Panc1 (cell line): Measurements from ENCODE around the gene MAPK8IP2. TPM values are rescaled to one million over a fixed set of nuclear protein-coding genes. Genes with fewer than 3 reads are reported as not detected.

Experiments used
- ATAC-seq: fragments of 200-7000 bp; cut with Tn5 transposase; 2 replicates; pipeline ENCODE4 v1.9.1; 2020; ENCODE audit warnings: mild to moderate bottlenecking, moderate library complexity
- BruUV-seq: library from RNA; stranded (reverse); fragments of 400-500 nt; replicated peaks from 2 replicates; lab custom pipeline; 2021; lab: Mats Ljungman, UMichigan
- CTCF ChIA-PET: fragments of 300-600 bp; sonication (Branson Sonifier 250); formaldehyde crosslinking; loops from one replicate; lab custom pipeline; 2022; ENCODE audit warnings: antibody characterized with exemption; lab: Charles Lee
- POLR2A ChIA-PET: fragments of 300-600 bp; sonication (Branson Sonifier 250); formaldehyde crosslinking; loops from one replicate; lab custom pipeline; 2022; ENCODE audit warnings: antibody characterized with exemption; lab: Charles Lee
- DNase-seq: peaks from one replicate; pipeline ENCODE4 v3.0.0-alpha.2; 2010; ENCODE audit warnings: low read depth, low spot score
- H3K27ac ChIP-seq: 2 replicates; pipeline ENCODE4 v1.5.1; 2011; ENCODE audit warnings: mild to moderate bottlenecking, low read length, inconsistent platforms
- H3K27me3 ChIP-seq: fragments of 200-500 bp; sonication (Bioruptor generic); 2 replicates; pipeline ENCODE4 v1.6.0; 2014; ENCODE audit warnings: low read length, inconsistent platforms; ENCODE audit not compliant: control insufficient read depth, insufficient read depth
- H3K36me3 ChIP-seq: fragments of 200-500 bp; sonication (Bioruptor generic); 2 replicates; pipeline ENCODE4 v1.5.1; 2014; ENCODE audit warnings: inconsistent platforms, mild to moderate bottlenecking, low read length, moderate library complexity; ENCODE audit not compliant: control insufficient read depth, insufficient read depth
- H3K4me1 ChIP-seq: 2 replicates; pipeline ENCODE4 v1.5.1; 2011; ENCODE audit warnings: inconsistent platforms, mild to moderate bottlenecking, low read length, moderate library complexity; ENCODE audit not compliant: control insufficient read depth, insufficient read depth
- H3K4me3 ChIP-seq, 2 experiments: 2 replicates each; pipeline ENCODE4 v1.5.1; 2011 to 2012; ENCODE audit warnings: low read depth in 2 of 2, low read length in 2 of 2, mild to moderate bottlenecking in 2 of 2, inconsistent platforms in 1 of 2, moderate library complexity in 1 of 2
- H3K9me3 ChIP-seq: fragments of 200-500 bp; sonication (Bioruptor generic); 2 replicates; pipeline ENCODE4 v1.5.1; 2014; ENCODE audit warnings: low read depth, mild to moderate bottlenecking, inconsistent platforms, low read length, moderate library complexity; ENCODE audit not compliant: control insufficient read depth, insufficient read depth
- POLR2AphosphoS5 ChIP-seq: IDR thresholded peaks from 2 replicates; pipeline ENCODE4 v1.6.1; 2012; ENCODE audit warnings: mild to moderate bottlenecking, low read depth, low read length, moderate library complexity
- SIN3A ChIP-seq: IDR thresholded peaks from 2 replicates; pipeline ENCODE4 v1.6.1; 2012; ENCODE audit warnings: low read depth, mild to moderate bottlenecking, low read length, moderate library complexity, borderline replicate concordance; ENCODE audit not compliant: insufficient read depth
- TCF7L2 ChIP-seq: IDR thresholded peaks from 2 replicates; pipeline ENCODE4 v1.6.1; 2011; ENCODE audit warnings: mild to moderate bottlenecking, low read depth, low read length, inconsistent platforms
- in situ Hi-C: cut with HindIII; loops from 2 replicates; pipeline ENCODE4 v1.10.0; 2016; ENCODE audit warnings: low sequenced_read_pairs, low pct_unique_long_range_greater_than_20kb
- intact Hi-C: fragments of 100-400 bp; cut with micrococcal nuclease; formaldehyde crosslinking; loops from one replicate; pipeline ENCODE4 v1.10.0; 2022; ENCODE audit not compliant: unreplicated experiment
- total RNA-seq: library from RNA; stranded (reverse); gene quantifications from one replicate; pipeline ENCODE4 v1.2.1, GENCODE V29; 2021; ENCODE audit not compliant: unreplicated experiment
- TF ChIP-seq, protein P1 (sequence below), 2 experiments: IDR thresholded peaks; 2 replicates each; pipeline ENCODE4 v1.6.1; 2011 to 2012; ENCODE audit warnings: low read depth in 2 of 2, control low read depth in 1 of 2, low read length in 1 of 2, mild to moderate bottlenecking in 1 of 2, moderate library complexity in 1 of 2; ENCODE audit not compliant: insufficient read depth in 1 of 2
- TF ChIP-seq, protein P2 (sequence below): fragments of 450-650 bp; IDR thresholded peaks from 2 replicates; pipeline ENCODE4 v1.5.1; 2017; ENCODE audit warnings: mild to moderate bottlenecking

Gene MAPK8IP2
- total RNA-seq, 1 experiment from 2014 or later = 38.4 TPM

DNA sequence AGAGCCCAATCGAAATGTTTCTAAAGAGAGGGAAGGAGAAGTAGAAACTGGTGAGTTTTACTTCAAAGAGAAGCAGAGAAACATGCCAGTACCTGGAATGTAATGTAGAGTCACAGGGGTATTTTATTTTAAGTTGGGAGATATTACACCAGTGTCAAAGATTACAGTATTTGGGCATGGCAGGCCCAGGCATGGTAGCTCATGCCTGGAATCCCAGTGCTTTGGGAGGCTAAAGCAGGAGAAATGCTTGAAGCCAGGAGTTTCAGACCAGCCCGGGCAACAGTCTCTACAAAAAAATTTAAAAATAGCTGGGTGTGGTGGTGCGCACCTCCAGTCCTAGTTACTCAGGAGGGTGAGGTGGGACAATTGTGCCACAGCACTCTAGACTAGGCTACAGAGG lies 40.6 kb upstream of the MAPK8IP2 start:
- H3K4me3 ChIP-seq = no peak overlapping the region
- H3K9me3 ChIP-seq = no peaks in the 10 kb centered on the region
- TF ChIP-seq TCF7L2 = no peak
- no peak for TF ChIP-seq SIN3A
- CTCF ChIA-PET = no interaction called here
- ATAC-seq (no peak), DNase-seq (no peak)
- 0 out of 2 replicates have a peak, but pooled peaks cover 4% of the 10 kb centered on the region for H3K4me1 ChIP-seq
- POLR2A ChIA-PET = no interaction called here
- intact Hi-C loops = no loop called here
- in situ Hi-C loops = no loop called here
- no peak overlapping the region for H3K27ac ChIP-seq
- H3K36me3 ChIP-seq = no peaks in the 10 kb centered on the region
- no TSS peak for BruUV-seq
- no peaks in the 10 kb centered on the region for H3K27me3 ChIP-seq

DNA sequence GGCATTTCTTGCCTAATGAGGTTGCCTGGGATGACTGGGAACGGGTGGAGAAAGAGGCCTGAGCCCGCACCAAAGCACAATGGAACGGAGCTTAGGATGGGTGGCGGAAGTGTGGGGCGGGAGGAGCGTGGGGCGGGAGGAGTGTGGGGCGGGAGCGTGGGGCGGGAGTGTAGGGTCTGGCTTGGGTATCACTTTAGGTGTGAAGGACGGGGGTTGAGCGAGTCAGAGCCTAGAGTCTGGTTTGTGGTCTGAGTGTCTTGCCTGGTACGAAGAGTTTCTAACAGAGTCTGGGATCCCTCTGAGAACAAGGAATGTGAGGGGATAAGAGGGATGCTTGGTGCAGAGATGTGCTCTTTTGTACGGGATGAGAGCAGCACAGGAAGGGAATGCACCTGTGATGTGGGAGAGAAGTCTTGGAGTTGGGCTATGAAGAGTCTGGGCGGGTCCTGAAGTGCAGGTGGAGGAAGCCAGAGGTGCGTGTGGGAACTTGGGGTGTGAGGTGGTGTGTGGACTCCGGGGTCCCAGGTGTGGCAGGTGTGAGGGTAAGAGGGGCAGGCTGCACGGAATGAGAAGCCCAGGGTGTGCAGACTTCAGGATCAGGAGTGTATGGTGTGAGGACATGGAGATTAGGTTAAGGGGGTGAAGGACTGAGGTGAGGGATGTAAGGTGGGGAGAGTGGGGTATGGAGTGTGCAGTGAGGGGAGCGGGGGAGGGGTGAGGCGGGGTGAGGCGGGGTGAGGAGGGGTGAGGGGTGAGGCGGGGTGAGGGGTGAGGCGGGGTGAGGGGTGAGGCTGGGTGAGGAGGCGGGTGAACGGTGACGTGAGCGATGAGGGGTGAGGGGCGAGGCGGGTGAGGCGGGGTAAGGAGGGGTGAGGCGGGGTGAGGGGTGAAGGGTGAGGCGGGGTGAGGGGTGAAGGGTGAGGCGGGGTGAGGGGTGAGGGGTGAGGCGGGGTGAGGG lies 38.9 kb upstream of the MAPK8IP2 start:
- intact Hi-C loops = no loop called here

More for the DNA sequence above, 38.9 kb upstream of the MAPK8IP2 start:
- POLR2A ChIA-PET = interaction anchor here (0.5 kb wide), 1 partner anchor 53 kb away, joined by 5 read pairs; no protein-coding TSS in a partner anchor
- no peak for DNase-seq
- TF ChIP-seq, protein P1, sequence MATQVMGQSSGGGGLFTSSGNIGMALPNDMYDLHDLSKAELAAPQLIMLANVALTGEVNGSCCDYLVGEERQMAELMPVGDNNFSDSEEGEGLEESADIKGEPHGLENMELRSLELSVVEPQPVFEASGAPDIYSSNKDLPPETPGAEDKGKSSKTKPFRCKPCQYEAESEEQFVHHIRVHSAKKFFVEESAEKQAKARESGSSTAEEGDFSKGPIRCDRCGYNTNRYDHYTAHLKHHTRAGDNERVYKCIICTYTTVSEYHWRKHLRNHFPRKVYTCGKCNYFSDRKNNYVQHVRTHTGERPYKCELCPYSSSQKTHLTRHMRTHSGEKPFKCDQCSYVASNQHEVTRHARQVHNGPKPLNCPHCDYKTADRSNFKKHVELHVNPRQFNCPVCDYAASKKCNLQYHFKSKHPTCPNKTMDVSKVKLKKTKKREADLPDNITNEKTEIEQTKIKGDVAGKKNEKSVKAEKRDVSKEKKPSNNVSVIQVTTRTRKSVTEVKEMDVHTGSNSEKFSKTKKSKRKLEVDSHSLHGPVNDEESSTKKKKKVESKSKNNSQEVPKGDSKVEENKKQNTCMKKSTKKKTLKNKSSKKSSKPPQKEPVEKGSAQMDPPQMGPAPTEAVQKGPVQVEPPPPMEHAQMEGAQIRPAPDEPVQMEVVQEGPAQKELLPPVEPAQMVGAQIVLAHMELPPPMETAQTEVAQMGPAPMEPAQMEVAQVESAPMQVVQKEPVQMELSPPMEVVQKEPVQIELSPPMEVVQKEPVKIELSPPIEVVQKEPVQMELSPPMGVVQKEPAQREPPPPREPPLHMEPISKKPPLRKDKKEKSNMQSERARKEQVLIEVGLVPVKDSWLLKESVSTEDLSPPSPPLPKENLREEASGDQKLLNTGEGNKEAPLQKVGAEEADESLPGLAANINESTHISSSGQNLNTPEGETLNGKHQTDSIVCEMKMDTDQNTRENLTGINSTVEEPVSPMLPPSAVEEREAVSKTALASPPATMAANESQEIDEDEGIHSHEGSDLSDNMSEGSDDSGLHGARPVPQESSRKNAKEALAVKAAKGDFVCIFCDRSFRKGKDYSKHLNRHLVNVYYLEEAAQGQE (IDR thresholded peaks at IDR 0.05; ENCODE audit: insufficient read depth in 1 of 2, low read depth in 2 of 2, low read length in 1 of 2) = no peak
- TF ChIP-seq, protein P2, sequence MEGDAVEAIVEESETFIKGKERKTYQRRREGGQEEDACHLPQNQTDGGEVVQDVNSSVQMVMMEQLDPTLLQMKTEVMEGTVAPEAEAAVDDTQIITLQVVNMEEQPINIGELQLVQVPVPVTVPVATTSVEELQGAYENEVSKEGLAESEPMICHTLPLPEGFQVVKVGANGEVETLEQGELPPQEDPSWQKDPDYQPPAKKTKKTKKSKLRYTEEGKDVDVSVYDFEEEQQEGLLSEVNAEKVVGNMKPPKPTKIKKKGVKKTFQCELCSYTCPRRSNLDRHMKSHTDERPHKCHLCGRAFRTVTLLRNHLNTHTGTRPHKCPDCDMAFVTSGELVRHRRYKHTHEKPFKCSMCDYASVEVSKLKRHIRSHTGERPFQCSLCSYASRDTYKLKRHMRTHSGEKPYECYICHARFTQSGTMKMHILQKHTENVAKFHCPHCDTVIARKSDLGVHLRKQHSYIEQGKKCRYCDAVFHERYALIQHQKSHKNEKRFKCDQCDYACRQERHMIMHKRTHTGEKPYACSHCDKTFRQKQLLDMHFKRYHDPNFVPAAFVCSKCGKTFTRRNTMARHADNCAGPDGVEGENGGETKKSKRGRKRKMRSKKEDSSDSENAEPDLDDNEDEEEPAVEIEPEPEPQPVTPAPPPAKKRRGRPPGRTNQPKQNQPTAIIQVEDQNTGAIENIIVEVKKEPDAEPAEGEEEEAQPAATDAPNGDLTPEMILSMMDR = no peak
- TF ChIP-seq POLR2AphosphoS5 = no peak
- TF ChIP-seq SIN3A = no peak
- TF ChIP-seq TCF7L2 = no peak
- no peaks in the 10 kb centered on the region for H3K36me3 ChIP-seq
- H3K4me3 ChIP-seq = no peak overlapping the region
- 0 out of 2 replicates have a peak, but pooled peaks cover 4% of the 10 kb centered on the region for H3K4me1 ChIP-seq
- no peaks in the 10 kb centered on the region for H3K9me3 ChIP-seq
- CTCF ChIA-PET = no interaction called here
- ATAC-seq = no peak
- no peaks in the 10 kb centered on the region for H3K27me3 ChIP-seq
- no TSS peak for BruUV-seq
- in situ Hi-C loops = no loop called here
- no peak overlapping the region for H3K27ac ChIP-seq
